ENCODE measurements around the gene BST1. TPM values are rescaled to one million over a fixed set of nuclear protein-coding genes. Genes with fewer than 3 reads are reported as not detected.

BST1 gene
- total RNA-seq, 1 experiment from 2014 or later = 0.31 TPM

GRCh38 chr4:15751153-15751552 is 48.3 kb downstream of the BST1 start:
- no peaks in the 10 kb centered on the region for H4K20me1 ChIP-seq (ENCODE audit: insufficient read depth)
- no TSS peak for BruUV-seq (replicated peaks)
- H3K4me2 ChIP-seq = no peak overlapping the region
- H3K4me1 ChIP-seq (replicated peaks; ENCODE audit: insufficient read depth) = no peaks in the 10 kb centered on the region
- ChIA-PET CTCF (no interaction called here), POLR2A (ENCODE audit: unreplicated experiment) (no interaction called here)
- H3K9me2 ChIP-seq (ENCODE audit: insufficient read depth) = no peaks in the 10 kb centered on the region
- no peak overlapping the region for H3K27ac ChIP-seq
- no peaks in the 10 kb centered on the region for H3K79me2 ChIP-seq (ENCODE audit: low read depth)
- intact Hi-C loops (cut with micrococcal nuclease; ENCODE audit: unreplicated experiment) = no loop called here
- no peak overlapping the region for H2AFZ ChIP-seq
- H3K36me3 ChIP-seq (ENCODE audit: low read depth) = no peaks in the 10 kb centered on the region
- H3K4me3 ChIP-seq = no peak overlapping the region
- no peaks in the 10 kb centered on the region for H3F3A ChIP-seq (ENCODE audit: insufficient read depth, low read depth)
- no peak for DNase-seq
- no peaks in the 10 kb centered on the region for H3K9me3 ChIP-seq (ENCODE audit: insufficient read depth, low read depth)
- no peaks in the 10 kb centered on the region for H3K27me3 ChIP-seq (ENCODE audit: insufficient read depth, low read depth)
- TF ChIP-seq CTCF (conservative IDR thresholded peaks at IDR 0.05) = no peak
- no peak for TF ChIP-seq EZH2 (IDR thresholded peaks at IDR 0.05; ENCODE audit: low read depth)

- no peaks in the 10 kb centered on the region for H3K27me3 ChIP-seq (ENCODE audit: insufficient read depth, low read depth)
- CTCF ChIA-PET = no interaction called here
- H3K4me3 ChIP-seq = no peak overlapping the region
- POLR2A ChIA-PET (ENCODE audit: unreplicated experiment) = no interaction called here
- no peak for DNase-seq
- no peak overlapping the region for H3K27ac ChIP-seq
- H2AFZ ChIP-seq = no peak overlapping the region
- H3K79me2 ChIP-seq (ENCODE audit: low read depth) = no peaks in the 10 kb centered on the region
- H3K4me2 ChIP-seq = no peak overlapping the region
- H3K9me2 ChIP-seq (ENCODE audit: insufficient read depth) = no peaks in the 10 kb centered on the region
- H3K9me3 ChIP-seq (ENCODE audit: insufficient read depth, low read depth) = no peaks in the 10 kb centered on the region
- H3K4me1 ChIP-seq (replicated peaks; ENCODE audit: insufficient read depth) = no peaks in the 10 kb centered on the region
- no TSS peak for BruUV-seq (replicated peaks)
- H4K20me1 ChIP-seq (ENCODE audit: insufficient read depth) = no peaks in the 10 kb centered on the region
- intact Hi-C loops (cut with micrococcal nuclease; ENCODE audit: unreplicated experiment) = no loop called here
- H3F3A ChIP-seq (ENCODE audit: insufficient read depth, low read depth) = no peaks in the 10 kb centered on the region
- TF ChIP-seq EZH2 (IDR thresholded peaks at IDR 0.05; ENCODE audit: low read depth) = no peak
- TF ChIP-seq CTCF (conservative IDR thresholded peaks at IDR 0.05) = no peak
- no peaks in the 10 kb centered on the region for H3K36me3 ChIP-seq (ENCODE audit: low read depth)
Observed at GRCh38 chr4:15753081-15753480, 50.2 kb downstream of the BST1 start.

GRCh38 chr4:15753786-15754185 is 50.9 kb downstream of the BST1 start:
- POLR2A ChIA-PET (ENCODE audit: unreplicated experiment) = no interaction called here
- BruUV-seq (replicated peaks) = no TSS peak

More at GRCh38 chr4:15753786-15754185, 50.9 kb downstream of the BST1 start:
- intact Hi-C loops (cut with micrococcal nuclease; ENCODE audit: unreplicated experiment) = no loop called here
- no peaks in the 10 kb centered on the region for H3K9me3 ChIP-seq (ENCODE audit: insufficient read depth, low read depth)
- H3K9me2 ChIP-seq (ENCODE audit: insufficient read depth) = no peaks in the 10 kb centered on the region
- TF ChIP-seq EZH2 (IDR thresholded peaks at IDR 0.05; ENCODE audit: low read depth) (no peak), CTCF (conservative IDR thresholded peaks at IDR 0.05) (no peak)
- no peaks in the 10 kb centered on the region for H3K4me1 ChIP-seq (replicated peaks; ENCODE audit: insufficient read depth)
- no peak overlapping the region for H3K27ac ChIP-seq
- H3K4me2 ChIP-seq = no peak overlapping the region
- no peak overlapping the region for H2AFZ ChIP-seq
- H3K79me2 ChIP-seq (ENCODE audit: low read depth) = no peaks in the 10 kb centered on the region
- no peaks in the 10 kb centered on the region for H4K20me1 ChIP-seq (ENCODE audit: insufficient read depth)
- no peaks in the 10 kb centered on the region for H3F3A ChIP-seq (ENCODE audit: insufficient read depth, low read depth)
- H3K27me3 ChIP-seq (ENCODE audit: insufficient read depth, low read depth) = no peaks in the 10 kb centered on the region
- no peaks in the 10 kb centered on the region for H3K36me3 ChIP-seq (ENCODE audit: low read depth)
- CTCF ChIA-PET = no interaction called here
- DNase-seq = no peak
- no peak overlapping the region for H3K4me3 ChIP-seq
